Vagina (tissue), 2 donors: ENCODE data around the gene MINDY4. TPM values are rescaled to one million over a fixed set of nuclear protein-coding genes. Genes with fewer than 3 reads are reported as not detected.

Experiments used
- DNase-seq, 2 donors: peaks; one replicate each; pipeline ENCODE4 v3.0.0-alpha.2; 2017; ENCODE audit errors: extremely low spot score in 2 of 2
- H3K27ac ChIP-seq: fragments of 200-600 bp; sonication (generic); one replicate; pipeline ENCODE4 v1.5.1; 2019
- H3K27me3 ChIP-seq: fragments of 200-600 bp; sonication (generic); one replicate; pipeline ENCODE4 v1.5.1; 2019
- H3K36me3 ChIP-seq, 2 donors: fragments of 200-600 bp; sonication (generic); one replicate each; pipeline ENCODE4 v1.5.1; 2017 to 2019
- H3K4me1 ChIP-seq: fragments of 200-600 bp; sonication (generic); one replicate; pipeline ENCODE4 v1.5.1; 2019
- H3K4me3 ChIP-seq, 2 donors: fragments of 200-600 bp; sonication (generic); 1 replicate in 1 of 2; 2 replicates in 1 of 2; pipeline ENCODE4 v1.5.1; 2016 to 2019
- H3K9me3 ChIP-seq: fragments of 200-600 bp; sonication (generic); one replicate; pipeline ENCODE4 v1.5.1; 2019
- CTCF ChIP-seq, 3 experiments: fragments of 450-650 bp in 2 of 3; fragments of 200-600 bp in 1 of 3; sonication (generic) in 1 of 3; IDR thresholded peaks; one replicate each; pipeline ENCODE4 v1.5.1; 2017 to 2019; ENCODE audit warnings: antibody characterized with exemption in 3 of 3, mild to moderate bottlenecking in 2 of 3, moderate library complexity in 2 of 3
- POLR2A ChIP-seq, 2 donors: fragments of 450-650 bp; IDR thresholded peaks; one replicate each; pipeline ENCODE4 v1.6.1; 2017; ENCODE audit warnings: antibody characterized with exemption in 2 of 2, mild to moderate bottlenecking in 2 of 2, moderate library complexity in 2 of 2
- POLR2AphosphoS5 ChIP-seq, 2 donors: sonication (generic); formaldehyde crosslinking; IDR thresholded peaks; one replicate each; pipeline ENCODE4 v1.9.0; 2017; ENCODE audit warnings: antibody characterized with exemption in 2 of 2, mild to moderate bottlenecking in 2 of 2, low read depth in 1 of 2; ENCODE audit not compliant: insufficient read depth in 1 of 2
- intact Hi-C: fragments of 100-400 bp; cut with DNase I; formaldehyde crosslinking; loops from one replicate; pipeline ENCODE4 v1.15.1; 2023
- total RNA-seq: library from RNA; depleted of rRNA; stranded (reverse); fragments of >200 nt; gene quantifications from one replicate; pipeline ENCODE4 v1.2.3, GENCODE V29; 2016

The MINDY4 gene
- total RNA-seq, 1 donor from 2014 or later, result 10.3 TPM

GRCh38 chr7:30733691-30734090, 37.5 kb upstream of the MINDY4 start:
- no peak for TF ChIP-seq POLR2A (IDR thresholded peaks at IDR 0.05)
- DNase-seq, result no peak
- intact Hi-C loops, result no loop called here
- H3K9me3 ChIP-seq, result no peaks in the 10 kb centered on the region
- H3K36me3 ChIP-seq, result no peaks in the 10 kb centered on the region
- no peak overlapping the region for H3K4me3 ChIP-seq
- no peaks in the 10 kb centered on the region for H3K4me1 ChIP-seq
- no peaks in the 10 kb centered on the region for H3K27me3 ChIP-seq
- H3K27ac ChIP-seq, result no peak overlapping the region

GRCh38 chr7:30734497-30734896, 36.7 kb upstream of the MINDY4 start:
- TF ChIP-seq POLR2A (IDR thresholded peaks at IDR 0.05), result no peak
- no peak for TF ChIP-seq CTCF (IDR thresholded peaks at IDR 0.05)
- no peak for TF ChIP-seq POLR2AphosphoS5 (IDR thresholded peaks at IDR 0.05; ENCODE audit: insufficient read depth in 1 of 2, low read depth in 1 of 2)
- no peak for DNase-seq
- Histone ChIP-seq H3K4me3 (no peak overlapping the region), H3K27ac (no peak overlapping the region), H3K36me3 (no peaks in the 10 kb centered on the region), H3K9me3 (no peaks in the 10 kb centered on the region), H3K27me3 (no peaks in the 10 kb centered on the region), H3K4me1 (no peaks in the 10 kb centered on the region)
- intact Hi-C loops, result no loop called here

- intact Hi-C loops, result no loop called here
- DNase-seq, result no peak
- Histone ChIP-seq H3K27me3 (no peaks in the 10 kb centered on the region), H3K36me3 (no peaks in the 10 kb centered on the region), H3K9me3 (no peaks in the 10 kb centered on the region), H3K27ac (no peak overlapping the region), H3K4me1 (peaks cover 3% of the 10 kb centered on the region), H3K4me3 (no peak overlapping the region)
- no peak for TF ChIP-seq POLR2A (IDR thresholded peaks at IDR 0.05)
- no peak for TF ChIP-seq POLR2AphosphoS5 (IDR thresholded peaks at IDR 0.05; ENCODE audit: insufficient read depth in 1 of 2, low read depth in 1 of 2)
- no peak for TF ChIP-seq CTCF (IDR thresholded peaks at IDR 0.05)
Observed at GRCh38 chr7:30735631-30736030, 35.6 kb upstream of the MINDY4 start.

DNA sequence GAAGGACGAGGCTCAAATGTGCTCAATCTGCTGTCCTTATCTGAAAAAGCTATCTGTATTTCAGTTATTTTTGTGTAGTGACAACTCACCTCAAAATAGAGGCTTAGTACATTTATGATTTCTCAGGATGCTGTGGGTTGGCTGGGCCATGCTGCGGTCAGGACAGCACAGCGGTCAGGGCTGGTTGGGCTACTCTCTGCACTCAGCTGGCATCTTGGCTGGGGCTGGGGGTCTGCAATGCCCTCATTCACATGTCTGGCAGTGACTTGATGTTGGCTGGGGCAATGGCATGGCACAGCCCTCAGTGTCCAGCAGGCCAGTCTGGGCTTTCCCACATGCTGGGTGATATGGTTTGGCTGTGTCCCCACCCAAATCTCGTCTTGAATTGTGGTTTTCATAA, 34.9 kb upstream of the MINDY4 start:
- H3K27me3 ChIP-seq, result no peaks in the 10 kb centered on the region
- no peak for TF ChIP-seq POLR2A (IDR thresholded peaks at IDR 0.05)
- no peak for TF ChIP-seq POLR2AphosphoS5 (IDR thresholded peaks at IDR 0.05; ENCODE audit: insufficient read depth in 1 of 2, low read depth in 1 of 2)
- no peak for TF ChIP-seq CTCF (IDR thresholded peaks at IDR 0.05)
- intact Hi-C loops, result no loop called here
- DNase-seq, result no peak
- no peak overlapping the region for H3K4me3 ChIP-seq
- no peak overlapping the region for H3K27ac ChIP-seq
- no peaks in the 10 kb centered on the region for H3K36me3 ChIP-seq
- H3K4me1 ChIP-seq, result peaks cover 9% of the 10 kb centered on the region
- H3K9me3 ChIP-seq, result no peaks in the 10 kb centered on the region

DNA sequence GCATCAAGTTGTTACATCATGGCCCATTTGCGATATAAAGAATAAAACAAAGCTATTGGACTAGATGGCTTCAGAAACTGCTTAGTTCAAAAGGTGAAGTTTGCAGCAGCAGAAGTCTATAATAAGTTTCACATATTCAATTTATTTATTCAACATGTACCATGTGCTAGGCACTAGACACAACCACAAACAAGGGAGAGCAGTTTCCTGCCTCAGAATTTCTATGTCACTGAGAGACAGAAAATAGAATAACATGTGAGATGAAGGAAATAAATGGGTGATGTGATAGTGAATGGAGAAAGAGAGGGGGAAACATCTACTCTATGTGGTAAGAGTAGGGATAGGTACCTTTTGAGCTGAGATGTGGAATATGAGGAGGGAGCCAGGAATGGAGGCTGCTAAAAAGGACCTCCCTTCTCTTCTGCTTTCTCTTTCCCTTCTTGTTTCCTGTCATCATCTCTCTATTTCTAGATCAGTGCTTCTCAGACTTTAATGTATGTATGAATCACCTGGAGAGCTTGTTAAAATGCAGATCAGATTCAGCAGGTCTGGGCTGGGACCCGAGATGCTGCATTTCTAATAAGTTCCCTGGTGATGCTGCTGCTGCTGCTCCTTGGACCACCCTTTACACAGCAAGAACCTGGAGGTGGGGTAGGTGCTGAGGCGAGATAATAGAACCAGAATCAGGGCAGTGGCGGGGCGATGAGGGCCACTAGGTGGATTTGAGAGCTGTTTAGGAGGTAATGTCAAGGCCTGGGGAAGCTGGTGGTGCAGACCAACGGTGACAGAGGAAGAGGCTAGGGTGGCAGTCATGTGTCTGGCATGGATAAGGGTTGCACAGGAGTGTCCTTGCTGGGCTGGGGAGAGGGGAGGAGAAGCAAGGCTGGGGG, 32.9 kb upstream of the MINDY4 start:
- intact Hi-C loops, result no loop called here
- Histone ChIP-seq H3K27ac (no peak overlapping the region), H3K36me3 (no peaks in the 10 kb centered on the region)

More for the DNA sequence above, 32.9 kb upstream of the MINDY4 start:
- Histone ChIP-seq H3K9me3 (no peaks in the 10 kb centered on the region), H3K27me3 (no peaks in the 10 kb centered on the region), H3K4me1 (peaks cover 9% of the 10 kb centered on the region), H3K4me3 (no peak overlapping the region)
- no peak for TF ChIP-seq POLR2AphosphoS5 (IDR thresholded peaks at IDR 0.05; ENCODE audit: insufficient read depth in 1 of 2, low read depth in 1 of 2)
- TF ChIP-seq CTCF (IDR thresholded peaks at IDR 0.05), result no peak
- no peak for TF ChIP-seq POLR2A (IDR thresholded peaks at IDR 0.05)
- no peak for DNase-seq
